ENCODE measurements around the gene ADSS2. TPM values are rescaled to one million over a fixed set of nuclear protein-coding genes. Genes with fewer than 3 reads are reported as not detected.

The ADSS2 gene
- total RNA-seq, 1 experiment from 2014 or later = 55.0 TPM

DNA sequence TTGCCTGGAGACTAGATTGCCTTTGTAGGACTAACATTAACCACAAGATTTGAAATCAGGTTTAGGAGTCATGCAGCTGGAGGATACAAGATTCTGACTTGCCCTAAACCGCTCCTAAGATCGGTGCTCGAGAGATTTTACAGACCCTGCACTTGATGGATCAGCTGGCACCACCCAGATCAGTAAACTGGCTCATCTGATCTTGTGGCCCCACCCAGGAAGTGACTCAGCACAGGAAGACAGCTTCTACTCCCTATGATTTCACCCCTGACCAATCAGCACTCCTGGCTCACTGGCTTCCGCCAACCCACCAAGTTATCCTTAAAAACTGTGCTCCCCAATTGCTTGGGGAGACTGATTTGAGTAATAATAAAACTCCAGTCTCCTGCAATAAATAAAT is 8.5 kb upstream of the ADSS2 start:
- DNase-seq = peak; percentile 31
- Histone ChIP-seq H3K27me3 (ENCODE audit: low read length) (no peaks in the 10 kb centered on the region), H3K9me3 (ENCODE audit: low read length) (no peaks in the 10 kb centered on the region), H2AFZ (ENCODE audit: low read length) (no peak overlapping the region), H3K9me2 (replicated peaks; ENCODE audit: low read length) (no peaks in the 10 kb centered on the region), H3K79me2 (ENCODE audit: low read length) (no peaks in the 10 kb centered on the region), H3K36me3 (ENCODE audit: low read depth, low read length) (no peaks in the 10 kb centered on the region), H3F3A (ENCODE audit: low read length, unreplicated experiment) (no peaks in the 10 kb centered on the region), H3K4me2 (ENCODE audit: low read length) (no peak overlapping the region), H3K4me3 (ENCODE audit: low read length) (no peak overlapping the region), H3K27ac (ENCODE audit: low read length) (no peak overlapping the region), H3K9ac (ENCODE audit: low read length) (no peak overlapping the region), H4K20me1 (ENCODE audit: low read length) (no peaks in the 10 kb centered on the region), H3K4me1 (ENCODE audit: insufficient read depth, low read length) (peaks cover 16% of the 10 kb centered on the region)
- CTCF ChIA-PET = no interaction called here
- POLR2A ChIA-PET (ENCODE audit: unreplicated experiment) = no interaction called here
- BruUV-seq (replicated peaks) = no TSS peak
- no peak for ATAC-seq
- intact Hi-C loops (cut with micrococcal nuclease) = no loop called here
- TF ChIP-seq EZH2 (IDR thresholded peaks at IDR 0.05; ENCODE audit: low read length, unreplicated experiment) (no peak), CTCF (conservative IDR thresholded peaks at IDR 0.05; ENCODE audit: low read depth, low read length) (no peak), EZH2phosphoT487 (IDR thresholded peaks at IDR 0.05; ENCODE audit: borderline replicate concordance, low read length) (no peak)

GRCh38 chr1:244458781-244459180 is 7.1 kb upstream of the ADSS2 start:
- no peak overlapping the region for H3K9ac ChIP-seq (ENCODE audit: low read length)
- ATAC-seq (no peak), DNase-seq (no peak)
- no peaks in the 10 kb centered on the region for H3K27me3 ChIP-seq (ENCODE audit: low read length)
- no peaks in the 10 kb centered on the region for H3F3A ChIP-seq (ENCODE audit: low read length, unreplicated experiment)
- H3K4me3 ChIP-seq (ENCODE audit: low read length) = no peak overlapping the region
- no peak overlapping the region for H3K4me2 ChIP-seq (ENCODE audit: low read length)
- no peak overlapping the region for H3K27ac ChIP-seq (ENCODE audit: low read length)
- H3K36me3 ChIP-seq (ENCODE audit: low read depth, low read length) = no peaks in the 10 kb centered on the region
- POLR2A ChIA-PET (ENCODE audit: unreplicated experiment) = no interaction called here
- no peak overlapping the region for H2AFZ ChIP-seq (ENCODE audit: low read length)
- no peaks in the 10 kb centered on the region for H3K9me3 ChIP-seq (ENCODE audit: low read length)
- H3K79me2 ChIP-seq (ENCODE audit: low read length) = no peaks in the 10 kb centered on the region
- CTCF ChIA-PET = interaction anchor here (0.6 kb wide), 1 partner anchor 144 kb away, joined by 3 read pairs; no protein-coding TSS in a partner anchor
- no peaks in the 10 kb centered on the region for H3K9me2 ChIP-seq (replicated peaks; ENCODE audit: low read length)
- TF ChIP-seq EZH2phosphoT487 (IDR thresholded peaks at IDR 0.05; ENCODE audit: borderline replicate concordance, low read length) (no peak), EZH2 (IDR thresholded peaks at IDR 0.05; ENCODE audit: low read length, unreplicated experiment) (no peak), CTCF (conservative IDR thresholded peaks at IDR 0.05; ENCODE audit: low read depth, low read length) (no peak)
- H3K4me1 ChIP-seq (ENCODE audit: insufficient read depth, low read length) = peaks cover 16% of the 10 kb centered on the region
- no peaks in the 10 kb centered on the region for H4K20me1 ChIP-seq (ENCODE audit: low read length)
- intact Hi-C loops (cut with micrococcal nuclease) = loop anchor here (10.0 kb wide), 1 partner anchor 516 kb away; no protein-coding TSS in a partner anchor
- BruUV-seq (replicated peaks) = no TSS peak

DNA sequence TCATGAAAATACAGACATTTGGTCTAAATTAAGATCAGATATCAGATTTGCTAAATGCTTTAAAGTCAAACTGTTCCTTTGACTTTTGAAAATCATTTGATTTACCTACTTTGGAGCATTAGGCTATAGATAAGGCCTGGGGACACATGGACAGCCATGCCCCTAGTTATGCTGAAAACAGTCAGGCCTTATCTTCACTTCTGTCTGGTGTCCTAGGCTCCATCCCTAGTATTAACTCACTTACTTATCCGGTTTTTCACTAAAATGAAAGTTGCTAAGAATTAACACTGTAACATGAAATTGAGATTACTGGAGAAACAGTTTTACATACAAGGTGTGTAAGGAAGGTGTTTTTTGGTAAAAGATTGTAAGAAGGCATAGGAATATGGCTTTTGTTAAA is 4.9 kb upstream of the ADSS2 start:
- no peak for DNase-seq
- TF ChIP-seq EZH2 (IDR thresholded peaks at IDR 0.05; ENCODE audit: low read length, unreplicated experiment) (no peak), CTCF (conservative IDR thresholded peaks at IDR 0.05; ENCODE audit: low read depth, low read length) (no peak), EZH2phosphoT487 (IDR thresholded peaks at IDR 0.05; ENCODE audit: borderline replicate concordance, low read length) (no peak)
- ChIA-PET POLR2A (ENCODE audit: unreplicated experiment) (no interaction called here), CTCF (no interaction called here)
- H3K4me3 ChIP-seq (ENCODE audit: low read length) = no peak overlapping the region
- H3K4me1 ChIP-seq (ENCODE audit: insufficient read depth, low read length) = peaks cover 19% of the 10 kb centered on the region
- H3K9ac ChIP-seq (ENCODE audit: low read length) = no peak overlapping the region
- no peaks in the 10 kb centered on the region for H3K9me3 ChIP-seq (ENCODE audit: low read length)
- no peak overlapping the region for H3K27ac ChIP-seq (ENCODE audit: low read length)
- no peak overlapping the region for H2AFZ ChIP-seq (ENCODE audit: low read length)
- no peak overlapping the region for H3K4me2 ChIP-seq (ENCODE audit: low read length)
- H3K9me2 ChIP-seq (replicated peaks; ENCODE audit: low read length) = no peaks in the 10 kb centered on the region
- no peaks in the 10 kb centered on the region for H3F3A ChIP-seq (ENCODE audit: low read length, unreplicated experiment)
- intact Hi-C loops (cut with micrococcal nuclease) = loop anchor here (10.0 kb wide), 1 partner anchor 518 kb away; no protein-coding TSS in a partner anchor
- H4K20me1 ChIP-seq (ENCODE audit: low read length) = no peaks in the 10 kb centered on the region
- H3K36me3 ChIP-seq (ENCODE audit: low read depth, low read length) = no peaks in the 10 kb centered on the region
- no peak for ATAC-seq
- no TSS peak for BruUV-seq (replicated peaks)
- no peaks in the 10 kb centered on the region for H3K27me3 ChIP-seq (ENCODE audit: low read length)
- H3K79me2 ChIP-seq (ENCODE audit: low read length) = peaks cover under 1% of the 10 kb centered on the region

Data from PC-3 (cell line).